ENCODE measurements around the gene LRP1. TPM values are rescaled to one million over a fixed set of nuclear protein-coding genes. Genes with fewer than 3 reads are reported as not detected.
A peak's percentile ranks its signal among the peaks of the same experiment; 100 is the strongest.

LRP1 gene
- total RNA-seq, 4 donors from 2014 or later = 185 to 292 (median 216) TPM

DNA sequence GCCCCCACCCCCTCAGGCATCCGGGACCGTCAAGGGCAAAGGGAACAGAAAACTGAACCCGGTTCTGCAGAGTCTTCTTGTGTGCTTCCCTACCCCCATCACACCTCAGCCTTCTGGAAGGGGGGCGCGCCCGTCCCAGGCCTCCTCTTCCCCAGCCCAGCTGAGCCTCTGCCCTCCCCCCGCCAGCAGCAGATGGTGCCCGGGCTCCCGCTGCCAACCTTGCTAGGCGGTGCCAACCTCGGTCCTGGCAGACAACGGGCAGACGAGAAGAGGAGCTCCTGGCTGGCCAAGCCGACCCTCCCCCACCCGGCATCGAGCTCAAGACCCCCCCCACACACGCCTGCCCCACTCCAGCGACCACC is 114.0 kb downstream of the LRP1 start:
- H3K4me3 ChIP-seq = peak overlapping the region in 1 of 2 donors; percentile 38
- ATAC-seq = no peak
- H3K9me3 ChIP-seq = no peaks in the 10 kb centered on the region
- no peak overlapping the region for H3K27ac ChIP-seq
- 0% methylated on average over 3 of the region's 18 CpGs; no CpG with 5 or more reads in 1 of the 2 donors for WGBS, 2 donors (ENCODE audit: low coverage in 1 of 2)
- peaks cover 2 to 69% (median 57%) of the 10 kb centered on the region in 3 donors for H3K4me1 ChIP-seq
- H3K27me3 ChIP-seq = peaks cover 92% of the 10 kb centered on the region
- no peaks in the 10 kb centered on the region for H3K36me3 ChIP-seq
- no peak for TF ChIP-seq EP300 (IDR thresholded peaks at IDR 0.05)
- no peak for TF ChIP-seq POLR2AphosphoS5 (IDR thresholded peaks at IDR 0.05)
- no peak for TF ChIP-seq POLR2A (IDR thresholded peaks at IDR 0.05)
- TF ChIP-seq, protein P1, sequence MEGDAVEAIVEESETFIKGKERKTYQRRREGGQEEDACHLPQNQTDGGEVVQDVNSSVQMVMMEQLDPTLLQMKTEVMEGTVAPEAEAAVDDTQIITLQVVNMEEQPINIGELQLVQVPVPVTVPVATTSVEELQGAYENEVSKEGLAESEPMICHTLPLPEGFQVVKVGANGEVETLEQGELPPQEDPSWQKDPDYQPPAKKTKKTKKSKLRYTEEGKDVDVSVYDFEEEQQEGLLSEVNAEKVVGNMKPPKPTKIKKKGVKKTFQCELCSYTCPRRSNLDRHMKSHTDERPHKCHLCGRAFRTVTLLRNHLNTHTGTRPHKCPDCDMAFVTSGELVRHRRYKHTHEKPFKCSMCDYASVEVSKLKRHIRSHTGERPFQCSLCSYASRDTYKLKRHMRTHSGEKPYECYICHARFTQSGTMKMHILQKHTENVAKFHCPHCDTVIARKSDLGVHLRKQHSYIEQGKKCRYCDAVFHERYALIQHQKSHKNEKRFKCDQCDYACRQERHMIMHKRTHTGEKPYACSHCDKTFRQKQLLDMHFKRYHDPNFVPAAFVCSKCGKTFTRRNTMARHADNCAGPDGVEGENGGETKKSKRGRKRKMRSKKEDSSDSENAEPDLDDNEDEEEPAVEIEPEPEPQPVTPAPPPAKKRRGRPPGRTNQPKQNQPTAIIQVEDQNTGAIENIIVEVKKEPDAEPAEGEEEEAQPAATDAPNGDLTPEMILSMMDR (IDR thresholded peaks at IDR 0.05) = no peak

DNA sequence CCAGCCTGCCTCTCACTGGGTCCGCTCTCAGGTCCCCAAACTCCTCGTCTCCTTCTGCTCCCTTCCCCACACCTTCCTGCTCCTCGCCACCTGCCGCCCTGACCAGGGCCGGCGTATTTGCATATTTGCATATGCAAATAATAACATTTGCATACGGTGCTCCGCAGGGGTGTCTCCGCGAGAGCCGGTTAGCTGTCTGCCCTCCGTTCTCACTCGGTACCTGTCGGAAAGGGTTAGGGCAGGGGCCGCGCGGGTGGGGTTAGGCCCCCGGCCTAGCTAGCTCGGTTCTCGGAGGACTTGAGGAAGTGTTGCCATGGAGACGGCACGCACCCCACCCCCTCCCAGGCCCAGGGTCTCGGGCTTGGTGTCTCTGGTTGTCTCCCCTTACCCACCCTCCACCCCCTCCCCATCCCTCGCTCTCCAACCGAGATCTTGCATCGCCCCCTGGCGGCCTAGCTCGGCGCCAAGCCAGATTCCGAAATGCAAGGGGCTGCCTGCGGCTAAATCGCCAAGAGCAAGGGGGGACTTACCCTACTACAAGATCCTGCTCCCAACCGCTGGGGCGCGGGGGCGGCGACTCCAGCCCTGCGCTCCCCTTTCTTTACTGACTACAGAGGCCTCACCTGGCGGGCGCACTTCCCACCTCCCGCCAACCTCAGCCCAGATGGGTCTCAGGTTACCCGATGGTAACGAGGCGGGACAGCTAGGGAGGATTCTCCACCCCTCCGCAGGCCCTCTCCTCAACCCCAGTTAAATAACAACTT is 114.6 kb downstream of the LRP1 start:
- TF ChIP-seq, protein P1 (IDR thresholded peaks at IDR 0.05) = peak; percentile 33 to 69 (median 44)
- no peak for TF ChIP-seq EP300 (IDR thresholded peaks at IDR 0.05)
- 2 to 3% methylated on average over 10 to 18 of the region's 45 CpGs for WGBS, 2 donors (ENCODE audit: low coverage in 1 of 2)
- H3K27me3 ChIP-seq = peaks cover 91% of the 10 kb centered on the region

DNA sequence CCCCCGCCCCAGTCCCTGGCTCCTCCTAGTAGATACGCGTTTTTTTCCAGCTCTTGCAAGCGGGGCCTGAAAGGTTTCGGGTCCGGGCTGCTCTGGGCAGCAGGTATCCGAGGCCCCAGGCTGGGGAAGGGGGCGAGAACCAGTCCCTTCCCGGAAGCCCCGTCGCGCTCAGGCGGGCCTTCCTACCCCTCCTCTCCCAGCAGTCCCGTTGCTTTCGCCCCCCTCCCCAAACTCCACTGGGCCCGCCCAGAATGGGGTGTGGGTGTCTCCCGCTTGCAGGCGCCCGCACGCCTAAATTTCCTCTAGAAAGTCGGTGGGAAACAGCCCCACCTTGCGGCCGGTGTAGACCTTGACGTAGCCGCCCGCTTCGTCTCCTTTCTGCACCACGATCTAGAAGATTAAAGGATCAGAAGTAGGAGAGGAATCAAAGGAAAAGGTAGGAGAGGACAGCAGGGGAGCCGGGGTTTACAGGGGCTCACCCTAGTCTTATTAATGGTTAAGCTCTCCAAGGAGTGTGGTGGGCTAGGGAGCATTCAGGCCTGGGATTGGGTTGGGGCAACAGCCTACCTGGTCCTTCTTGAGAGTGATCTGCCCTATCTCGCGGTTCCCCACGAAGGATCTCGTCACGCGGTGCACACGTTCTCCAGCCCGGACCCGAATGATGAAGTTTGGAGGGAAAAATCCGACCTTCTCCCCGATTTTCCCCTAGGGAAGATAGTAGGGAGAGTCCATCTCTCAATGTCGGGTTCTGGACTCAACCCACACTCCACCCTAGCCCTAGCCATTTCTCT is 115.4 kb downstream of the LRP1 start:
- H3K4me1 ChIP-seq = peaks cover 2 to 55% (median 43%) of the 10 kb centered on the region in 3 donors
- TF ChIP-seq EP300 (IDR thresholded peaks at IDR 0.05) (no peak), POLR2A (IDR thresholded peaks at IDR 0.05) (no peak), POLR2AphosphoS5 (IDR thresholded peaks at IDR 0.05) (no peak)
- TF ChIP-seq, protein P1 (IDR thresholded peaks at IDR 0.05) = peak; percentile 72 to 83 (median 73)
- H3K27me3 ChIP-seq = peaks cover 88% of the 10 kb centered on the region
- peak overlapping the region in 1 of 2 donors; percentile 38 for H3K4me3 ChIP-seq
- WGBS, 2 donors (ENCODE audit: low coverage in 1 of 2) = 3 to 14% methylated on average over 6 to 18 of the region's 41 CpGs
- H3K36me3 ChIP-seq = no peaks in the 10 kb centered on the region
- H3K9me3 ChIP-seq = no peaks in the 10 kb centered on the region
- ATAC-seq = peak; percentile 25
- H3K27ac ChIP-seq = no peak overlapping the region

More for the DNA sequence above, 114.6 kb downstream of the LRP1 start:
- H3K4me1 ChIP-seq = peaks cover 2 to 63% (median 51%) of the 10 kb centered on the region in 3 donors
- no peaks in the 10 kb centered on the region for H3K9me3 ChIP-seq
- no peak overlapping the region for H3K27ac ChIP-seq
- H3K4me3 ChIP-seq = peak overlapping the region in 1 of 2 donors; percentile 38
- no peaks in the 10 kb centered on the region for H3K36me3 ChIP-seq
- no peak for ATAC-seq

DNA sequence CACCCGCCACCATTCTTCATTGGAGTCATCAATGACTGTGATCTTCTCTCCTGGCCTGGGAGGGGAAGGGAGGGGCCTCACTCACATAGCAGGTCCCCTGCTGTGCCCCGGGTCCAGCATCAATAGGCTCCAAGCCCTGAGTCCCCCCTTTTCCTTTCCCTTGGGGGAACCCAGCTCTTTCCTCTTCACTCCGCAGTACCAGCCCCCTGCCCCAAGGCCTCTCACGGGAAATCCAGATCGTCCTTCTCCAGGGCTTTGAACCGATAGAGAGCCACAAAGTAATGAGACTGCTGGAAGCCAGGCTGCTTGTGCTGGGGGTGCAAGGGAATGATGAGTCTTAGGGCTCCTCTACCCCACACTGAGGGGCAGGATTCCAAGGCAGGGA is 116.0 kb downstream of the LRP1 start:
- WGBS, 2 donors (ENCODE audit: low coverage in 1 of 2) = 43 to 56% methylated on average over 2 of the region's 6 CpGs
- H3K4me1 ChIP-seq = peaks cover 2 to 49% (median 40%) of the 10 kb centered on the region in 3 donors

More for the DNA sequence above, 116.0 kb downstream of the LRP1 start:
- H3K9me3 ChIP-seq = no peaks in the 10 kb centered on the region
- no peak overlapping the region for H3K4me3 ChIP-seq
- peaks cover 90% of the 10 kb centered on the region for H3K27me3 ChIP-seq
- no peaks in the 10 kb centered on the region for H3K36me3 ChIP-seq
- H3K27ac ChIP-seq = no peak overlapping the region
- TF ChIP-seq, protein P1 (IDR thresholded peaks at IDR 0.05) = no peak
- no peak for TF ChIP-seq POLR2AphosphoS5 (IDR thresholded peaks at IDR 0.05)
- no peak for TF ChIP-seq EP300 (IDR thresholded peaks at IDR 0.05)
- TF ChIP-seq POLR2A (IDR thresholded peaks at IDR 0.05) = no peak
- no peak for ATAC-seq

Data from gastroesophageal sphincter (tissue), 4 donors.